DMS153 (cell line): ENCODE data around the gene METTL8.
A peak's percentile ranks its signal among the peaks of the same experiment; 100 is the strongest.
"Not testable (repeated sequence)": the region's sequence is repeated elsewhere in the genome, so short reads cannot be mapped to it uniquely, and the experiment has no call there.

Source experiments
- DNase-seq: peaks from one replicate; lab custom pipeline; 2025; lab: John Stamatoyannopoulos, UW

Gene METTL8

GRCh38 chr2:171430516-171431410 lies 3.0 kb downstream of the METTL8 start:
- no peak for DNase-seq

- not testable (repeated sequence) for DNase-seq
Measured at GRCh38 chr2:171422710-171423495, 10.9 kb downstream of the METTL8 start.

DNA sequence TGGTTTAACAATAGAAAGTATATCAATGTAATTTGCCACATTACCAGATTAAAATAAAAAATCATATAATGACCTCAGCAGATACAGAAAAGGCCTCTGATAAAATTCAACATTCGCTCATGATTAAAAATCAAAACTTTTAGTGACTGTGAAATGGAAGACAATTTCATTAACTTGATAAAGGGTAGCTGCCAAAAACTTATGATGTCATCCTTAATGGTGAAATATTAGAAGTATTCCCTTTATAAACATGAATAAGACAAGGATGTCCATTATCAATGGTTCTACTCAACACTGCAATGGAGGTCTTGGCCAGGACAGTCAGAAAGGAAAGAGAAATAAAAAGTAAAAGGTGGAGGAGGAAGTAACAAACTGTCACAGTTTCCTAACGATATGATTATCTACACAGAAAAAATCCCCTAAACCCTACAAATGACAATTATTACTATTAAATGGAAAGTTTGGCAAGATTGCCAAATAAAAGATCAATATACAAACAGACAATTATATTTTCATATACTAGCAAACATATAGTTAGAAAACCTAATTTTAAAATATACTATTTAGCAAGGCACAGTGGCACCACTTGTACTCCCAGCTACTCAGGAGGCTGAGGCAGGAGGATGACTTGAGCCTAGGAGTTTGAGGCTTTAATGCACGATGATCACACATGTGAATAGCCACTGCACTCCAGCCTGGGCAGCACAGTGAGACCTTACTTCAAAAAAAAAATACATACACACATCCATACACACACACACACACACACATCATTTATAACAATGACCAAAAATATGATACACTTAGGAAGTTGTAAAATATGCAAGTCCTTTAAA lies 12.8 kb downstream of the METTL8 start:
- no peak for DNase-seq

- no peak for DNase-seq
Measured at GRCh38 chr2:171419333-171419732, 14.5 kb downstream of the METTL8 start.

- DNase-seq: peak; percentile 93
Measured at GRCh38 chr2:171416009-171416926, 17.5 kb downstream of the METTL8 start.

DNA sequence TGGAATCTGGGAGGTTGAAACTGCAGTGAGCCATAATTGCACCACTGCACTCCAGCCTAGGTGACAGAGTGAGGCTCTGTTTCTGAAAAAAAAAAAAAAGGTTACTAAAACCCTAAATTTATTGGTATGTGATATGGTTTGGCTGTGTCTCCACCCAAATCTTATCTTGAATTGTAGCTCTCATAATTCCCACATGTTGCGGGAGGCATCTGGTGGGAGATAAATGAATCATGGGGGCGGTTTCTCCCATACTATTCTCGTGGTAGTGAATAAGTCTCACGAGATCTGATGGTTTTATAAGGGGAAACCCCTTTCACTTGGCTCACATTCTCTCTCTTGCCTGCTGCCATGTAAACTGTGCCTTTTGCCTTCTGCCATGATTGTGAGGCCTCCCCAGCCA lies 19.1 kb downstream of the METTL8 start:
- not testable (repeated sequence) for DNase-seq

- no peak for DNase-seq
Measured at GRCh38 chr2:171412571-171413175, 21.1 kb downstream of the METTL8 start.

- DNase-seq: no peak
Measured at GRCh38 chr2:171411791-171412483, 21.9 kb downstream of the METTL8 start.

DNA sequence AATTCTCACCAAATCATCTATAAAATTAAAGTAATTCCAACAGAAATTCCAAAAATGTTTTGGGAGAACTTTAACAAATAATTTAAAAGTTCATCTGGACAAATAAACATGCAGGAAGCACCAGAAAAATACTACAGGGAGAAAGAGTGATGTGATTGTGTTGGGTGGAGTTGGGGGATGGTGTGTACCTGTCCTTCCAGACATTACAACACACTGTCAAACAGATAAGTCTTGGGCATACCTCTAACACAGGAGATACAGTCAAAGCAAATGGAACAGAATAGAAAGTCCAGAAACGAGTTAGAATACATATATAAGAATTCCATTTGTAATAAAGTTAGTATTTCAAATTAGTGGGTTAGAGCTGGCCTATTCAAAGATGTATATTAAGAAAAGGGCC lies 22.6 kb downstream of the METTL8 start:
- DNase-seq: no peak

DNA sequence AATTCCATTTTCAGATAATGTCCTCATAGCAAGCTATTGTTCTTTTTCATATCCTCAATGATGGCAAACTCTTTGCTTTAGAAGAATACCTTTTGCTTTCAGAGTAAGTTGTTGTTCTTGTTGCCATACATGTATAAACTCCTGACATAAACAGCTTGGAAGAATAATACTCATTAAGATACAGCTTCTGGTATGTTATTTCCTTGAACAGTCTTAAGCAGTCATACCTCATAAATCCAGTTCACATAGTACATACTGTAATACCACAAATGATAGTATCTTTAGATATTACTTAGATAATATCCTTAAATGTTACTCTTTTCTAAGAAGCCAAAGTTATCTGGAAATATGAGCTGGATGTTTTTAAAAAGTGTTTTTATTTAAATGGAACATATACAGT lies 23.2 kb downstream of the METTL8 start:
- DNase-seq: no peak

- no peak for DNase-seq
Measured at GRCh38 chr2:171410101-171410500, 23.7 kb downstream of the METTL8 start.

DNA sequence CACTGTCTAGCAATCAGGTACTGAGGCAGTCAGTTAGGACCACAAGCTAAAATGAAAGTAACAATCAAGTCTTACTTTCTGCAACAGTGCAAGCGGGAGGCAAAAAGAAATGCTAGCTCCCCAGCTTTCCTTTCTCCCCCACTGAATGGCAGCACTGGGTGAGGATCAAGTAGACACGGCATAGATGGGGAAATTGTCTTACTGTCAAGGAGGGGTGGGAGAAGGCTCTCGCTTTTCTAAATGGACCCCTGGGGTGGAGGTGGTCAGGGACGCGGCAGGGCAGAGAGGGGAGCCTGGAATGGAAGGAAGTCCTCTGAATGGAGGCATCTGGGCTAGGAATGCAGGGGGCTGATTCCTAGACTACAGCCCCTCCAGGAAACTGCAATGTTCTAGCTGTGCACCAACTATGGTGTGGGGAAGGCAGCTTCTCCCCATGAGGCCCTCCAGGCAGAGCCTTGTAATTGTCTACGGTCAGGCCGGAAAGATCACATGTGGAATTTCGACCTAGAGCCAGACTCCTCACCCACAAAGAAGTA lies 24.3 kb downstream of the METTL8 start:
- no peak for DNase-seq

DNA sequence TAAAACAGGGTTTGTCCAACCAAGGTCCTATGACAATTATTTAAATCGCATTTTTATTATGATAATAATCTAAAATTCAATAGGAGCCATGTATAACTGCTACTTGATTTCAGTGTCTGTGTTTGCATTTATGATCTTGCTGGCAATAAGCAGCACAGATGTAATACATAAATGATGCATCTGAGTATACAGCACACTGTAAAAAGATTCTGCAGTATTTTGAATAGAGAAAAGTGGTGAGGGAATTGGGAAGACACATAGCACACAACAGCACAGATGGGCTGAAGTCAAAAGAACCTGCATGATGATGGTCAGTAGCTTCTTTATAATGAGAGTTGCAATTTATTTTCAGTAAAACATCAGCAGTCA lies 26.1 kb downstream of the METTL8 start:
- DNase-seq: no peak

GRCh38 chr2:171407030-171407675 lies 26.6 kb downstream of the METTL8 start:
- DNase-seq: no peak

DNA sequence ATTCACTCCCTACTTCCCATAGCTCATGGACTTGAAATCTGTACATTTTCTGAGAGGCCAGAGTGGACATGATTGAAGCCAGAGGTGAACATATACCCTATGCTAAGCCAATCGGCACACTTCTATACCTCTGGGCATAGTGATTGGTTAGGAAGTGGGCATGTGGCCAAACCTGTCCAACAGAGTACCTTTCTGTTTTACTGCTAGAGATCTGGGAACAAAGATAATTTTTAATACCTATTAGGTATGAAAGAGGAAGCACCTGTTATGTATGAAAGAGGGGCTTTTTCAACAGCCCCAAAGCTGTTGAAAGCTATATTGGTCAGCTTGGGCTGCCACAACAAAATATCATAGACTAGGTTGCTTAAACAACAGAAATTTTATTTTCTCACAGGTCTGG lies 27.7 kb downstream of the METTL8 start:
- no peak for DNase-seq

DNA sequence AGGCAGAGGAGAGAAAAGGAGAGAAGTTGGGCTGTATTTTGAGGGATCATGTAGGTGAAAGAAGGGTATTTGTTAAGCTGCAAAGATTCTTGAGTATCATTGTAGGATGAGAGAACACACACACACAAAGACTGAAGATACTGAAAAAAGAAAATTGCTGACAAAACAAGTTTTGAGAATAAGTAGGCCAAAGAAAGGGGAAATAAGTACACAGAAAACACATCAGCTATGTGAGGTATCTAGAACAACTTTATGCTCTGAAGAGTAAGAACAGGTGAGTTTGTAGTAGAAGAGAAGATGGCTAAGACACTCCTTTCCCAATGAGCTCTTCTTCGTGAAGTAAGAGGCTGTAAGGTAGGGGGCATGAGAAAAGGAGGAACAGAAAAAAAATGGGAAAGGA lies 28.2 kb downstream of the METTL8 start:
- no peak for DNase-seq

DNA sequence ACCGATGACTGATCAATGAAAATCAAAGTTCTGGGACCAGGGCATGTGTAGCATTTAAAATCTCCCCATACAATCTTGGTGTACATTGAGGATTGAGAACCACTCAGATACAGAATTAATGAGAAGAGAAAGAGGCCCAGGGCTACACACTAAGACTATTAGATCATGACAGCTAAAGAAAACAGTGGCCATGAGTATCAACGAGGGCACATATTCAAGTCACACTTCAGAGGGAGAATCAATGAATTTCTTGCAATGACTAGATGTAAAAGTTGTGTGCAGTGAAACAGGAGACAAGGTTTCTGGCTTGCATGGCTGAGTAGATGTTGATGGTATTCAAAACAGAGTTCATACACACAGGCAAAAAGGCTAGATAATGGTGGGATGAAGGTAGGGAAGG lies 29.1 kb downstream of the METTL8 start:
- no peak for DNase-seq

- no peak for DNase-seq
Measured at GRCh38 chr2:171404261-171404660, 29.5 kb downstream of the METTL8 start.

GRCh38 chr2:171402906-171403580 lies 30.7 kb downstream of the METTL8 start:
- DNase-seq: no peak
